COLO668 (cell line): ENCODE measurements around the gene CNTROB.

Experiments used
- DNase-seq: peaks from one replicate; lab custom pipeline; 2025; ENCODE audit not compliant: unreplicated experiment; lab: John Stamatoyannopoulos, UW

Gene CNTROB

GRCh38 chr17:7931709-7932482, at the start of gene CNTROB, which contains the start of gene TRAPPC1:
Gene CNTROB (plus strand): TSS chr17:7932206. CDS start chr17:7933080, 874 bp downstream.
Gene TRAPPC1 (minus strand): TSS chr17:7931946. CDS start chr17:7931829, 117 bp downstream.
- DNase-seq = peak; percentile 96

GRCh38 chr17:7882629-7883028, 49.4 kb upstream of the CNTROB start:
- no peak for DNase-seq

- DNase-seq = peak; percentile 1
Observed at GRCh38 chr17:7883781-7884386, 48.1 kb upstream of the CNTROB start.

- peak; percentile 48 for DNase-seq
Observed at GRCh38 chr17:7884581-7885366, 47.2 kb upstream of the CNTROB start.

GRCh38 chr17:7885367-7886226, 46.4 kb upstream of the CNTROB start:
- DNase-seq = peak; percentile 63

GRCh38 chr17:7886227-7887037, 45.6 kb upstream of the CNTROB start:
- DNase-seq = peak; percentile 33

GRCh38 chr17:7887038-7887481, 44.9 kb upstream of the CNTROB start:
- DNase-seq = no peak

- DNase-seq = peak; percentile 89
Observed at GRCh38 chr17:7887482-7888183, 44.4 kb upstream of the CNTROB start.

GRCh38 chr17:7888184-7888920, 43.7 kb upstream of the CNTROB start, which contains the start of gene CHD3:
Gene CHD3 (plus strand): TSS chr17:7888789. CDS start chr17:7889001, 212 bp downstream.
- DNase-seq = peak; percentile 48

- peak; percentile 94 for DNase-seq
Observed at GRCh38 chr17:7889166-7889955, 42.6 kb upstream of the CNTROB start.

GRCh38 chr17:7893187-7893880, 38.7 kb upstream of the CNTROB start:
- no peak for DNase-seq

- DNase-seq = no peak
Observed at GRCh38 chr17:7894226-7894625, 37.8 kb upstream of the CNTROB start.

- no peak for DNase-seq
Observed at GRCh38 chr17:7894866-7895265, 37.1 kb upstream of the CNTROB start.

GRCh38 chr17:7897090-7897489, 34.9 kb upstream of the CNTROB start:
- DNase-seq = no peak

- peak; percentile 0 for DNase-seq
Observed at GRCh38 chr17:7897773-7898172, 34.2 kb upstream of the CNTROB start.

- DNase-seq = no peak
Observed at GRCh38 chr17:7903154-7904103, 28.6 kb upstream of the CNTROB start.
